ENCODE data around the gene ANKMY2. TPM values are rescaled to one million over a fixed set of nuclear protein-coding genes. Genes with fewer than 3 reads are reported as not detected.

The ANKMY2 gene
- total RNA-seq, 2 donors from 2014 or later: 37.7 to 73.4 TPM

GRCh38 chr7:16650266-16650665 lies 4.7 kb upstream of the ANKMY2 start:
- WGBS, 2 experiments (ENCODE audit: insufficient coverage in 1 of 2, insufficient read length in 1 of 2): 89 to 95% methylated on average over 2 of the region's 2 CpGs
- Histone ChIP-seq H3K27me3 (ENCODE audit: control insufficient read depth, insufficient read depth, low read length, poor library complexity, severe bottlenecking) (no peaks in the 10 kb centered on the region), H3K9me3 (ENCODE audit: control insufficient read depth, low read length) (no peaks in the 10 kb centered on the region), H3K36me3 (ENCODE audit: control insufficient read depth, insufficient read depth, low read length) (no peaks in the 10 kb centered on the region), H3K27ac (ENCODE audit: low read depth, low read length) (no peak overlapping the region), H3K4me1 (ENCODE audit: control insufficient read depth, insufficient read depth, low read length) (peaks cover 11% of the 10 kb centered on the region), H3K4me3 (ENCODE audit: low read length) (no peak overlapping the region), H3K9ac (ENCODE audit: extremely low read depth, low read length, poor library complexity, severe bottlenecking) (no peak overlapping the region)
- Mint-ChIP-seq H3K4me1 (peaks cover 35% of the 10 kb centered on the region), H3K9me3 (no peaks in the 10 kb centered on the region), H3K4me3 (no peak overlapping the region), H3K36me3 (ENCODE audit: low read depth) (no peaks in the 10 kb centered on the region), H3K27me3 (ENCODE audit: insufficient read depth) (no peaks in the 10 kb centered on the region), H3K27ac (no peak overlapping the region)
- no peak for DNase-seq
- TF ChIP-seq CTCF (conservative IDR thresholded peaks at IDR 0.05): no peak

- H3K4me1 Mint-ChIP-seq: peaks cover 37% of the 10 kb centered on the region
- H3K4me3 ChIP-seq (ENCODE audit: low read length): peak overlapping the region; percentile 97
- no peaks in the 10 kb centered on the region for H3K27me3 Mint-ChIP-seq (ENCODE audit: insufficient read depth)
Observed at GRCh38 chr7:16649196-16649595, 3.6 kb upstream of the ANKMY2 start.

DNA sequence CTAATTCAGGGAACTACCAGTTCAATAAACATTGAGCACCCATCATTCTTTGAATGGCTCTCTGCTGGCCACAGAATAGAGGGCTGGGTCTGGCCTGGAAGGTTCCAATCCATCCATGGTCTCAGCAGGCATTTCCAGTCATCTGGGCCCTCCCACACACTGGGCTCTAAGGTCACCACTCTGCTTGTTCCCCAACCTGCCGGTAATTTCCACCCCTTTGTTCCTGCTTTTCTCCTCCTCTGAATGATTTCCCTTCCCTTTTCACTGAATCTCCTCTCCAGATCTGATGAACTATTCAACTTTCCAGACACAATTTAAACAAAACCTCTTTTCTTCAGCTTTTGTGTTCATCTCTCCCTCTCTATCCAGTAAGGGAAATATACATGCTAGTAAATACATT lies 3.0 kb upstream of the ANKMY2 start:
- Histone ChIP-seq H3K27ac (ENCODE audit: low read depth, low read length) (no peak overlapping the region), H3K4me1 (ENCODE audit: control insufficient read depth, insufficient read depth, low read length) (peaks cover 11% of the 10 kb centered on the region), H3K27me3 (ENCODE audit: control insufficient read depth, insufficient read depth, low read length, poor library complexity, severe bottlenecking) (no peaks in the 10 kb centered on the region), H3K4me3 (ENCODE audit: low read length) (peak overlapping the region; percentile 97), H3K9ac (ENCODE audit: extremely low read depth, low read length, poor library complexity, severe bottlenecking) (no peak overlapping the region), H3K9me3 (ENCODE audit: control insufficient read depth, low read length) (no peaks in the 10 kb centered on the region), H3K36me3 (ENCODE audit: control insufficient read depth, insufficient read depth, low read length) (no peaks in the 10 kb centered on the region)
- 36 to 68% methylated on average over 1 of the region's 1 CpG for WGBS, 2 experiments (ENCODE audit: insufficient coverage in 1 of 2, insufficient read length in 1 of 2)
- TF ChIP-seq CTCF (conservative IDR thresholded peaks at IDR 0.05): no peak
- peak overlapping the region; percentile 11 for H3K4me3 Mint-ChIP-seq
- H3K27ac Mint-ChIP-seq: no peak overlapping the region
- DNase-seq: no peak
- no peaks in the 10 kb centered on the region for H3K27me3 Mint-ChIP-seq (ENCODE audit: insufficient read depth)
- H3K36me3 Mint-ChIP-seq (ENCODE audit: low read depth): peaks cover 5% of the 10 kb centered on the region
- H3K9me3 Mint-ChIP-seq: no peaks in the 10 kb centered on the region
- H3K4me1 Mint-ChIP-seq: peaks cover 43% of the 10 kb centered on the region

More at GRCh38 chr7:16649196-16649595, 3.6 kb upstream of the ANKMY2 start:
- Mint-ChIP-seq H3K36me3 (ENCODE audit: low read depth) (no peaks in the 10 kb centered on the region), H3K27ac (no peak overlapping the region), H3K9me3 (no peaks in the 10 kb centered on the region), H3K4me3 (peak overlapping the region; percentile 11)
- H3K27ac ChIP-seq (ENCODE audit: low read depth, low read length): no peak overlapping the region
- H3K9me3 ChIP-seq (ENCODE audit: control insufficient read depth, low read length): no peaks in the 10 kb centered on the region
- TF ChIP-seq CTCF (conservative IDR thresholded peaks at IDR 0.05): no peak
- H3K27me3 ChIP-seq (ENCODE audit: control insufficient read depth, insufficient read depth, low read length, poor library complexity, severe bottlenecking): no peaks in the 10 kb centered on the region
- H3K4me1 ChIP-seq (ENCODE audit: control insufficient read depth, insufficient read depth, low read length): peaks cover 11% of the 10 kb centered on the region
- no peak for DNase-seq
- 95% methylated on average over 1 of the region's 1 CpG; no CpG with 5 or more reads in 1 of the 2 experiments for WGBS, 2 experiments (ENCODE audit: insufficient coverage in 1 of 2, insufficient read length in 1 of 2)
- H3K9ac ChIP-seq (ENCODE audit: extremely low read depth, low read length, poor library complexity, severe bottlenecking): no peak overlapping the region
- no peaks in the 10 kb centered on the region for H3K36me3 ChIP-seq (ENCODE audit: control insufficient read depth, insufficient read depth, low read length)

All from endodermal cell (in vitro differentiated cells).